BLaER1 (cell line): ENCODE measurements around the gene SYTL3.

Source experiments
- H3K27ac ChIP-seq: shearing (Covaris generic); formaldehyde crosslinking; 2 replicates; pipeline ENCODE4 v1.8.1; 2022
- H3K27me3 ChIP-seq: shearing (Covaris generic); formaldehyde crosslinking; 2 replicates; pipeline ENCODE4 v1.8.1; 2022
- H3K36me3 ChIP-seq: shearing (Covaris generic); formaldehyde crosslinking; 2 replicates; pipeline ENCODE4 v1.8.1; 2022
- H3K4me1 ChIP-seq: shearing (Covaris generic); formaldehyde crosslinking; 2 replicates; pipeline ENCODE4 v1.8.1; 2022
- H3K4me2 ChIP-seq: shearing (Covaris generic); formaldehyde crosslinking; 2 replicates; pipeline ENCODE4 v1.8.1; 2022
- H3K4me3 ChIP-seq: shearing (Covaris generic); formaldehyde crosslinking; 2 replicates; pipeline ENCODE4 v1.8.1; 2022
- H3K9ac ChIP-seq: shearing (Covaris generic); formaldehyde crosslinking; 2 replicates; pipeline ENCODE4 v1.8.1; 2022
- H3K9me3 ChIP-seq: shearing (Covaris generic); formaldehyde crosslinking; 2 replicates; pipeline ENCODE4 v1.8.1; 2022
- H4K20me1 ChIP-seq: shearing (Covaris generic); formaldehyde crosslinking; 2 replicates; pipeline ENCODE4 v1.8.1; 2022
- Cebpa-rat ChIP-seq: shearing (Covaris generic); IDR thresholded peaks from 2 replicates; pipeline ENCODE4 v1.8.1; 2022

Gene SYTL3

GRCh38 chr6:158776737-158777136 is 126.9 kb downstream of the SYTL3 start:
- TF ChIP-seq Cebpa-rat: no peak
- no peak overlapping the region for H3K27ac ChIP-seq
- H4K20me1 ChIP-seq: peaks cover 63% of the 10 kb centered on the region
- no peak overlapping the region for H3K9ac ChIP-seq
- no peak overlapping the region for H3K4me2 ChIP-seq
- H3K9me3 ChIP-seq: no peaks in the 10 kb centered on the region
- H3K4me3 ChIP-seq: no peak overlapping the region
- H3K27me3 ChIP-seq: no peaks in the 10 kb centered on the region
- H3K36me3 ChIP-seq: peaks cover 100% of the 10 kb centered on the region
- peaks cover 26% of the 10 kb centered on the region for H3K4me1 ChIP-seq

DNA sequence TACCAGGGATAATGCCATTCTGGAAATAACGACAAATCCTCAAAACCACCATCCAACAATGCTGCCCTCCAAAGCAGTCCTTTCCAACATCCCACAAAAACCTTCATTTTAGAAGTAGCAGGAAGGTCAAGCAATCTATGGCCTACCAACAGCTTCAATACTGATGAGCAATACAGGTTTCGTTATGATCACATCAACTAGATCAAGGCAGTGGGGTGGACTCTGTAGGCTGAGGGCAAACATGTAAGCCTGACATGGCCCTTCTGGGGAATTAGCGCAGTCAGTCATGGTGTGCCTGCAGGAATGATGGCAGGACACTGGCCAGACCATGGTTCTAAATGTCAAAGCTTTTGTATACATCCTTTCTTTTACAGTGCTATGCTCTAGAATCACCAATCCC is 127.7 kb downstream of the SYTL3 start:
- no peak overlapping the region for H3K27ac ChIP-seq
- no peak for TF ChIP-seq Cebpa-rat
- peaks cover 100% of the 10 kb centered on the region for H3K36me3 ChIP-seq
- H3K27me3 ChIP-seq: no peaks in the 10 kb centered on the region
- no peaks in the 10 kb centered on the region for H3K9me3 ChIP-seq
- H3K4me3 ChIP-seq: no peak overlapping the region
- peaks cover 63% of the 10 kb centered on the region for H4K20me1 ChIP-seq
- H3K9ac ChIP-seq: no peak overlapping the region
- no peak overlapping the region for H3K4me2 ChIP-seq
- H3K4me1 ChIP-seq: peaks cover 19% of the 10 kb centered on the region

GRCh38 chr6:158778005-158778527 is 128.2 kb downstream of the SYTL3 start:
- Histone ChIP-seq H3K4me2 (no peak overlapping the region), H3K4me1 (peaks cover 13% of the 10 kb centered on the region), H3K9ac (no peak overlapping the region), H3K27me3 (no peaks in the 10 kb centered on the region), H3K27ac (no peak overlapping the region), H3K9me3 (no peaks in the 10 kb centered on the region), H3K4me3 (no peak overlapping the region), H4K20me1 (peaks cover 63% of the 10 kb centered on the region), H3K36me3 (peaks cover 100% of the 10 kb centered on the region)
- TF ChIP-seq Cebpa-rat: no peak

DNA sequence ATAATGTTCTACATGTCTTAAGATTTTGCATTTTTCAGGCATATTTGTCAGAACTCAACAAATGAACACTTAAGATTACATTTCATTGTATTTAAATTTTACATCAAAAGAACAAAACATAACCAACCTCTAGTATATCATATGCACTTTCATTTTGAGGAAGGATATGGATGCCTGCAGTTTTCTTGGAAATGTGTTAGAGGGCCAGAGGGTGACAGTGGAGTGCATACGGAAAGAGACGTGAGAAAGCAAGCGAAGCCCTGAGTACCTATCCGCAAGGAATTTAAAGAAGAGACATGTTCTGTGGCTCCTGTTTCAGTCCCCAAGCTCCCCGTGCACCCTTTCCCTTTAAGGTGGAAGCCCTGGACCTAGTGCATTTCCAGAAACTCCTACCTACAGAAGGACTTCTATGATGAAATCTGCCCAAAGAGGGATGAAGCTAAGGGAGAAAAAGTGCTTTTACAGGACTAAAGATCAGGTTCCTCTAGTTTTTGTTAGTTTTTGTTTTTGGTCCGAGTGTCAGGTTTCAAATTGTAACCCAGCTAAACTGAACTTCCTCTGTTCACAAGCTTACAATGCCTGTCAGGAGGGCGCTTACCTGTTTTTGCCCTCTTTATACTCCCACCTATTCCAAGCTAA is 130.5 kb downstream of the SYTL3 start:
- Histone ChIP-seq H3K27me3 (no peaks in the 10 kb centered on the region), H3K4me2 (no peak overlapping the region), H3K9me3 (no peaks in the 10 kb centered on the region), H3K27ac (no peak overlapping the region), H3K4me1 (no peaks in the 10 kb centered on the region), H3K4me3 (no peak overlapping the region), H3K36me3 (peaks cover 100% of the 10 kb centered on the region), H3K9ac (no peak overlapping the region), H4K20me1 (peaks cover 68% of the 10 kb centered on the region)
- no peak for TF ChIP-seq Cebpa-rat

DNA sequence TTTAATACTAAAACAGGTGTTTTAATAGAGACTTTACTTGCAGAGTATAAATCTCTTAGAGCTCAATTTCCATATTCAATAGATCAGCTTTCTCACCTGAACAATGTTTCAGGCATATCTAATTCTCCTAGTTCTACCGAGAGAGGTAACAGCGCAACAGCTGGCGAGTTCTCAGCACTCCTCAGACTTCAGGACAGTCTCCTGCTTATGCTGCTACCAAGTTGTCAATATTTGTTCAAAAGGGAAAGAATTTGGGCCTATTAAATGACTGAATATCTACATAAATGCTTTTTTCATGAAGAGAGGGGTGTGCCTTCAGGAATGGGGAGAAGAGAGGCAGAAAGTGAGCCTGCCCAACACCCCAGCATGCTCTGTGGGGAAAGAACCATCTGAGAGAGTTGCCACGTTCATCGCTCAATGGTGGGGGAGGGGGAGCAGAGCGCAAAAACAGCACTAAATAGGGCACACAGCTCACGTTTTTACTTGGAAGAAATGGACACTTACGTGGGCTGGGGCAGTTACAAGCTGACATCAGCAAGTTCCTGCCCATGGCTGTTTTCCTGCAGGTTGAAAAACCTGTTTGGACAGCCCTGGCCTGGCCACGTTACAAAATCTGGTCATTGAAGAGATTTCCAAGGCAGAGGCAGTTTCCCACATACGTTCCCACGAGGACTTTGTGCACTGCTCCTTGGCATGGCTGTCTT is 131.3 kb downstream of the SYTL3 start:
- no peak for TF ChIP-seq Cebpa-rat
- Histone ChIP-seq H3K36me3 (peaks cover 100% of the 10 kb centered on the region), H3K27ac (no peak overlapping the region), H3K9ac (no peak overlapping the region), H3K27me3 (no peaks in the 10 kb centered on the region), H3K4me1 (no peaks in the 10 kb centered on the region), H4K20me1 (peaks cover 70% of the 10 kb centered on the region), H3K4me2 (no peak overlapping the region), H3K9me3 (no peaks in the 10 kb centered on the region), H3K4me3 (no peak overlapping the region)

- H3K9ac ChIP-seq: no peak overlapping the region
- no peak overlapping the region for H3K4me2 ChIP-seq
- H3K4me1 ChIP-seq: no peaks in the 10 kb centered on the region
- H3K9me3 ChIP-seq: no peaks in the 10 kb centered on the region
- no peak for TF ChIP-seq Cebpa-rat
- no peak overlapping the region for H3K4me3 ChIP-seq
- peaks cover 100% of the 10 kb centered on the region for H3K36me3 ChIP-seq
- no peak overlapping the region for H3K27ac ChIP-seq
- peaks cover 67% of the 10 kb centered on the region for H4K20me1 ChIP-seq
- no peaks in the 10 kb centered on the region for H3K27me3 ChIP-seq
Measured at GRCh38 chr6:158781692-158782373, 132.0 kb downstream of the SYTL3 start.

- no peak overlapping the region for H3K27ac ChIP-seq
- H3K4me2 ChIP-seq: no peak overlapping the region
- no peak overlapping the region for H3K4me3 ChIP-seq
- no peak for TF ChIP-seq Cebpa-rat
- peaks cover 67% of the 10 kb centered on the region for H4K20me1 ChIP-seq
- H3K4me1 ChIP-seq: peaks cover 6% of the 10 kb centered on the region
- peaks cover 100% of the 10 kb centered on the region for H3K36me3 ChIP-seq
- no peaks in the 10 kb centered on the region for H3K9me3 ChIP-seq
- H3K9ac ChIP-seq: no peak overlapping the region
- no peaks in the 10 kb centered on the region for H3K27me3 ChIP-seq
Measured at GRCh38 chr6:158782432-158783166, 132.7 kb downstream of the SYTL3 start.

DNA sequence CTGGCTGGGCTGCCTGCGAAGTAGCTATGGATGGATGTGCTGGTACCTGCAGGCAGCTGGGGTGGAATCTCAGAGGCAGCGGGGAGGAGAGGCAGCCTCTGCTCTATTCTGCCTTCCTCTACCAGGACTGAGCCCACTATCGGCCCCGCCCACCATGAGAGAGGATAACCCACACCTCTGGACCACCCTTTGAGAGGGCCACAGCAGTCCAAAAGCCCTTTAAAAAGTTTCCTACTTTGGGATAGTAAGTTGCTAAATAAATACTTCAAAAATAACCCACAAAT is 133.3 kb downstream of the SYTL3 start:
- Histone ChIP-seq H3K4me1 (peaks cover 12% of the 10 kb centered on the region), H3K27ac (no peak overlapping the region), H3K4me2 (no peak overlapping the region), H3K27me3 (no peaks in the 10 kb centered on the region), H3K9me3 (no peaks in the 10 kb centered on the region), H3K9ac (no peak overlapping the region), H4K20me1 (peaks cover 67% of the 10 kb centered on the region), H3K4me3 (no peak overlapping the region), H3K36me3 (peaks cover 100% of the 10 kb centered on the region)
- no peak for TF ChIP-seq Cebpa-rat

GRCh38 chr6:158783851-158784250 is 134.0 kb downstream of the SYTL3 start:
- H3K9ac ChIP-seq: no peak overlapping the region
- peaks cover 69% of the 10 kb centered on the region for H4K20me1 ChIP-seq
- H3K4me2 ChIP-seq: no peak overlapping the region
- no peak for TF ChIP-seq Cebpa-rat
- H3K9me3 ChIP-seq: no peaks in the 10 kb centered on the region
- H3K4me3 ChIP-seq: no peak overlapping the region
- peaks cover 19% of the 10 kb centered on the region for H3K4me1 ChIP-seq
- no peaks in the 10 kb centered on the region for H3K27me3 ChIP-seq
- peaks cover 96% of the 10 kb centered on the region for H3K36me3 ChIP-seq
- H3K27ac ChIP-seq: no peak overlapping the region
